ENCODE measurements around the gene REXO2. TPM values are rescaled to one million over a fixed set of nuclear protein-coding genes. Genes with fewer than 3 reads are reported as not detected.

The REXO2 gene
- total RNA-seq, 1 donor from 2014 or later: 86.5 TPM

Other genes with a start within 250 kb of the REXO2 start
- not detected in 2 replicates for gene NNMT, start 143.1 kb upstream of the REXO2 start, total RNA-seq
- gene C11orf71, start 39.0 kb upstream of the REXO2 start, total RNA-seq: 6.1 and 6.8 TPM in 2 replicates
- 35.5 and 36.5 TPM in 2 replicates for gene RBM7, start 38.8 kb upstream of the REXO2 start, total RNA-seq
- gene NXPE1, start 120.4 kb downstream of the REXO2 start, total RNA-seq: not detected in 2 replicates
- not detected in 2 replicates for gene NXPE4, start 156.3 kb downstream of the REXO2 start, total RNA-seq
- gene NXPE2, start 239.1 kb downstream of the REXO2 start, total RNA-seq: not detected in 2 replicates

Data from T-helper 2 cell treated with Interferon-gamma antibody and Interleukin-4, amounts not matched to agents 100 ng/mL and 5 ng/mL, for 36 hours (primary cell).